Subcutaneous abdominal adipose tissue (tissue), 5 donors: ENCODE measurements around the gene MAGEA3.
"Not testable (repeated sequence)": the region's sequence is repeated elsewhere in the genome, so short reads cannot be mapped to it uniquely, and the experiment has no call there.

Experiments used
- H3K27ac ChIP-seq: one replicate; pipeline ENCODE4 v1.7.0; 2013; ENCODE audit warnings: low read depth, mild to moderate bottlenecking, inconsistent platforms, low read length, moderate library complexity
- H3K27me3 ChIP-seq, 5 donors: one replicate each; pipeline ENCODE4 v1.7.0; 2013; ENCODE audit warnings: low read length in 5 of 5, inconsistent platforms in 1 of 5; ENCODE audit not compliant: control insufficient read depth in 5 of 5, insufficient read depth in 4 of 5
- H3K36me3 ChIP-seq, 5 donors: one replicate each; pipeline ENCODE4 v1.7.0; 2013; ENCODE audit warnings: low read length in 5 of 5; ENCODE audit not compliant: control insufficient read depth in 5 of 5, insufficient read depth in 5 of 5
- H3K4me1 ChIP-seq, 5 donors: one replicate each; pipeline ENCODE4 v1.7.0; 2013; ENCODE audit warnings: low read length in 5 of 5, mild to moderate bottlenecking in 3 of 5, moderate library complexity in 1 of 5; ENCODE audit not compliant: control insufficient read depth in 5 of 5, insufficient read depth in 5 of 5
- H3K4me3 ChIP-seq, 5 donors: one replicate each; pipeline ENCODE4 v1.7.0; 2013; ENCODE audit warnings: low read length in 5 of 5, low read depth in 1 of 5
- H3K9ac ChIP-seq, 5 donors: one replicate each; pipeline ENCODE4 v1.7.0; 2013; ENCODE audit warnings: low read length in 5 of 5, mild to moderate bottlenecking in 4 of 5, moderate library complexity in 3 of 5
- H3K9me3 ChIP-seq, 5 donors: one replicate each; pipeline ENCODE4 v1.7.0; 2013; ENCODE audit warnings: low read length in 5 of 5; ENCODE audit not compliant: control insufficient read depth in 5 of 5
- donor health status: healthy.
- donor health status: healthy.
- donor health status: healthy.
- donor health status: healthy.
- donor health status: healthy.

MAGEA3 gene

DNA sequence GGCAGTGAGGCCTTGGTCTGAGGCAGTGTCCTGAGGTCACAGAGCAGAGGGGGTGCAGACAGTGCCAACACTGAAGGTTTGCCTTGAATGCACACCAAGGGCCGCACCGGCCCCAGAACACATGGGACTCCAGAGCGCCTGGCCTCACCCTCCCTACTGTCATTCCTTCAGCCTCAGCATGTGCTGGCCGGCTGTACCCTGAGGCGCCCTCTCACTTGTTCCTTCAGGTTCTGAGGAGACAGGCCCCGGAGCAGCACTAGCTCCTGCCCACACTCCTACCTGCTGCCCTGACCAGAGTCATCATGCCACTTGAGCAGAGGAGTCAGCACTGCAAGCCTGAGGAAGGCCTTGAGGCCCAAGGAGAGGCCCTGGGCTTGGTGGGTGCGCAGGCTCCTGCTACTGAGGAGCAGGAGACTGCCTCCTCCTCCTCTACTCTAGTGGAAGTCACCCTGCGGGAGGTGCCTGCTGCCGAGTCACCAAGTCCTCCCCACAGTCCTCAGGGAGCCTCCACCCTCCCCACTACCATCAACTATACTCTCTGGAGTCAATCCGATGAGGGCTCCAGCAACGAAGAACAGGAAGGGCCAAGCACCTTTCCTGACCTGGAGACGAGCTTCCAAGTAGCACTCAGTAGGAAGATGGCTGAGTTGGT, 37.4 kb downstream of the MAGEA3 start:
- Histone ChIP-seq H3K27me3 (peaks cover 0 to 3% (median 0%) of the 10 kb centered on the region in 5 donors), H3K27ac (no peak overlapping the region), H3K4me1 (no peaks in the 10 kb centered on the region), H3K36me3 (no peaks in the 10 kb centered on the region), H3K9me3 (no peaks in the 10 kb centered on the region), H3K9ac (no peak overlapping the region), H3K4me3 (no peak overlapping the region)

DNA sequence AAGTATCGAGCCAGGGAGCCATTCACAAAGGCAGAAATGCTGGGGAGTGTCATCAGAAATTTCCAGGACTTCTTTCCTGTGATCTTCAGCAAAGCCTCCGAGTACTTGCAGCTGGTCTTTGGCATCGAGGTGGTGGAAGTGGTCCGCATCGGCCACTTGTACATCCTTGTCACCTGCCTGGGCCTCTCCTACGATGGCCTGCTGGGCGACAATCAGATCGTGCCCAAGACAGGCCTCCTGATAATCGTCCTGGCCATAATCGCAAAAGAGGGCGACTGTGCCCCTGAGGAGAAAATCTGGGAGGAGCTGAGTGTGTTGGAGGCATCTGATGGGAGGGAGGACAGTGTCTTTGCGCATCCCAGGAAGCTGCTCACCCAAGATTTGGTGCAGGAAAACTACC, 37.9 kb downstream of the MAGEA3 start:
- H3K27me3 ChIP-seq, H3K4me3 ChIP-seq, H3K27ac ChIP-seq, H3K9me3 ChIP-seq, H3K9ac ChIP-seq, H3K36me3 ChIP-seq, H3K4me1 ChIP-seq: not testable (repeated sequence)

- Histone ChIP-seq H3K27me3 (peaks cover 0 to 9% (median 0%) of the 10 kb centered on the region in 5 donors), H3K27ac (no peak overlapping the region), H3K9me3 (no peaks in the 10 kb centered on the region), H3K36me3 (no peaks in the 10 kb centered on the region), H3K4me3 (no peak overlapping the region), H3K4me1 (no peaks in the 10 kb centered on the region), H3K9ac (no peak overlapping the region)
Observed at GRCh38 chrX:152738560-152738959, 40.0 kb downstream of the MAGEA3 start.
